ENCODE data around the gene SLC24A3. TPM values are rescaled to one million over a fixed set of nuclear protein-coding genes. Genes with fewer than 3 reads are reported as not detected.

Gene SLC24A3
- total RNA-seq, 2 experiments from 2014 or later: not detected

- POLR2A ChIA-PET: no interaction called here
- no TSS peak for BruUV-seq (replicated peaks)
- Histone ChIP-seq H3K9me2 (ENCODE audit: insufficient read depth, low read length) (no peaks in the 10 kb centered on the region), H3K4me2 (ENCODE audit: low read length) (no peak overlapping the region), H3K4me3 (ENCODE audit: low read depth, low read length, poor library complexity, severe bottlenecking) (no peak overlapping the region), H3K9me3 (ENCODE audit: low read length) (no peaks in the 10 kb centered on the region), H3K4me1 (ENCODE audit: insufficient read depth, low read length, poor library complexity, severe bottlenecking) (no peaks in the 10 kb centered on the region), H3K79me2 (ENCODE audit: insufficient read depth, low read depth, low read length) (no peaks in the 10 kb centered on the region), H4K20me1 (ENCODE audit: insufficient read depth, low read length) (no peaks in the 10 kb centered on the region), H3K27ac (ENCODE audit: low read depth, low read length, poor library complexity, severe bottlenecking) (no peak overlapping the region), H2AFZ (ENCODE audit: low read length) (no peak overlapping the region), H3K36me3 (ENCODE audit: insufficient read depth, low read length) (no peaks in the 10 kb centered on the region)
- intact Hi-C loops (cut with micrococcal nuclease; ENCODE audit: unreplicated experiment): no loop called here
- TF ChIP-seq CTCF (conservative IDR thresholded peaks at IDR 0.05; ENCODE audit: low read length) (no peak), EZH2phosphoT487 (IDR thresholded peaks at IDR 0.05; ENCODE audit: borderline replicate concordance, low read depth, low read length) (no peak)
- DNase-seq (ENCODE audit: low spot score): no peak
- CTCF ChIA-PET (ENCODE audit: unreplicated experiment): no interaction called here
These were observed 397.3 kb downstream of the SLC24A3 start for GRCh38 chr20:19609642-19610223.

- CTCF ChIA-PET (ENCODE audit: unreplicated experiment): no interaction called here
- H3K9me2 ChIP-seq (ENCODE audit: insufficient read depth, low read length): no peaks in the 10 kb centered on the region
- no peaks in the 10 kb centered on the region for H3K9me3 ChIP-seq (ENCODE audit: low read length)
- H3K4me3 ChIP-seq (ENCODE audit: low read depth, low read length, poor library complexity, severe bottlenecking): no peak overlapping the region
- no peak overlapping the region for H3K4me2 ChIP-seq (ENCODE audit: low read length)
- no peaks in the 10 kb centered on the region for H3K4me1 ChIP-seq (ENCODE audit: insufficient read depth, low read length, poor library complexity, severe bottlenecking)
- H4K20me1 ChIP-seq (ENCODE audit: insufficient read depth, low read length): no peaks in the 10 kb centered on the region
- H3K79me2 ChIP-seq (ENCODE audit: insufficient read depth, low read depth, low read length): no peaks in the 10 kb centered on the region
- intact Hi-C loops (cut with micrococcal nuclease; ENCODE audit: unreplicated experiment): no loop called here
- no TSS peak for BruUV-seq (replicated peaks)
- no peak overlapping the region for H2AFZ ChIP-seq (ENCODE audit: low read length)
- no peak for DNase-seq (ENCODE audit: low spot score)
- H3K36me3 ChIP-seq (ENCODE audit: insufficient read depth, low read length): no peaks in the 10 kb centered on the region
- POLR2A ChIA-PET: interaction anchor here (0.8 kb wide), 1 partner anchor 15 kb away, joined by 3 read pairs; no protein-coding TSS in a partner anchor
- TF ChIP-seq CTCF (conservative IDR thresholded peaks at IDR 0.05; ENCODE audit: low read length): no peak
- TF ChIP-seq EZH2phosphoT487 (IDR thresholded peaks at IDR 0.05; ENCODE audit: borderline replicate concordance, low read depth, low read length): no peak
- H3K27ac ChIP-seq (ENCODE audit: low read depth, low read length, poor library complexity, severe bottlenecking): no peak overlapping the region
These were observed 403.2 kb downstream of the SLC24A3 start for GRCh38 chr20:19615629-19616028.

- DNase-seq (ENCODE audit: low spot score): no peak
- no peaks in the 10 kb centered on the region for H3K9me3 ChIP-seq (ENCODE audit: low read length)
- no peak overlapping the region for H2AFZ ChIP-seq (ENCODE audit: low read length)
- no peak for TF ChIP-seq CTCF (conservative IDR thresholded peaks at IDR 0.05; ENCODE audit: low read length)
- no peak for TF ChIP-seq EZH2phosphoT487 (IDR thresholded peaks at IDR 0.05; ENCODE audit: borderline replicate concordance, low read depth, low read length)
- H3K4me3 ChIP-seq (ENCODE audit: low read depth, low read length, poor library complexity, severe bottlenecking): no peak overlapping the region
- no peak overlapping the region for H3K4me2 ChIP-seq (ENCODE audit: low read length)
- H3K79me2 ChIP-seq (ENCODE audit: insufficient read depth, low read depth, low read length): no peaks in the 10 kb centered on the region
- intact Hi-C loops (cut with micrococcal nuclease; ENCODE audit: unreplicated experiment): no loop called here
- ChIA-PET CTCF (ENCODE audit: unreplicated experiment) (no interaction called here), POLR2A (no interaction called here)
- no peaks in the 10 kb centered on the region for H3K9me2 ChIP-seq (ENCODE audit: insufficient read depth, low read length)
- H3K27ac ChIP-seq (ENCODE audit: low read depth, low read length, poor library complexity, severe bottlenecking): no peak overlapping the region
- no peaks in the 10 kb centered on the region for H3K36me3 ChIP-seq (ENCODE audit: insufficient read depth, low read length)
- no peaks in the 10 kb centered on the region for H3K4me1 ChIP-seq (ENCODE audit: insufficient read depth, low read length, poor library complexity, severe bottlenecking)
- no peaks in the 10 kb centered on the region for H4K20me1 ChIP-seq (ENCODE audit: insufficient read depth, low read length)
- BruUV-seq (replicated peaks): no TSS peak
These were observed 403.6 kb downstream of the SLC24A3 start for GRCh38 chr20:19616081-19616480.

Data from OCI-LY7 (cell line).